ENCODE results near the gene AKIRIN1. TPM values are rescaled to one million over a fixed set of nuclear protein-coding genes. Genes with fewer than 3 reads are reported as not detected.

The AKIRIN1 gene
- total RNA-seq, 1 experiment from 2014 or later, result 60.0 TPM

- Histone ChIP-seq H3K27me3 (ENCODE audit: insufficient read depth, low read length) (no peaks in the 10 kb centered on the region), H4K20me1 (ENCODE audit: insufficient read depth) (no peaks in the 10 kb centered on the region), H3K4me3 (replicated peaks in 1 of 2; ENCODE audit: low read depth in 1 of 2, low read length in 2 of 2) (no peak overlapping the region), H3K9ac (ENCODE audit: low read length) (no peak overlapping the region), H3K9me2 (ENCODE audit: insufficient read depth) (no peaks in the 10 kb centered on the region), H3K4me2 (ENCODE audit: low read length) (no peak overlapping the region), H3K79me2 (ENCODE audit: insufficient read depth, low read length) (no peaks in the 10 kb centered on the region), H3K36me3 (ENCODE audit: control insufficient read depth in 1 of 2, insufficient read depth in 2 of 2, low read length in 2 of 2) (no peaks in the 10 kb centered on the region), H3K4me1 (ENCODE audit: control insufficient read depth in 1 of 2, insufficient read depth in 2 of 2, low read length in 2 of 2) (peaks cover 0 to 10% of the 10 kb centered on the region in 2 experiments; a peak in 2 of 4 replicates), H3K27ac (ENCODE audit: low read depth, low read length) (no peak overlapping the region), H3K9me3 (ENCODE audit: control insufficient read depth in 1 of 2, insufficient read depth in 1 of 2, low read depth in 1 of 2, low read length in 2 of 2) (no peaks in the 10 kb centered on the region), H2AFZ (ENCODE audit: low read depth, low read length, poor library complexity, severe bottlenecking) (no peak overlapping the region)
- intact Hi-C loops (cut with micrococcal nuclease), result no loop called here
- ATAC-seq (no peak), DNase-seq (ENCODE audit: low read depth, low spot score) (no peak)
- ChIA-PET CTCF (no interaction called here), POLR2A (no interaction called here), RAD21 (ENCODE audit: low non-redundant PET in 1 of 2, low total read pairs in 2 of 2, uncharacterized antibody in 2 of 2, unreplicated experiment in 2 of 2) (no interaction called here)
- no TSS peak for BruUV-seq (replicated peaks)
- TF ChIP-seq POLR2AphosphoS5 (IDR thresholded peaks at IDR 0.05; ENCODE audit: low read depth, low read length) (no peak), SRF (IDR thresholded peaks at IDR 0.05; ENCODE audit: low read depth) (no peak), EZH2 (IDR thresholded peaks at IDR 0.05) (no peak), POLR2A (IDR thresholded peaks at IDR 0.05; ENCODE audit: borderline replicate concordance, extremely low read depth, insufficient read depth, insufficient read length) (no peak), CTCF (IDR thresholded peaks at IDR 0.05 in 2 of 3, conservative IDR thresholded peaks at IDR 0.05 in 1 of 3; ENCODE audit: borderline replicate concordance in 1 of 3, insufficient read depth in 1 of 3, low read depth in 2 of 3, low read length in 2 of 3) (no peak)
These were observed 40.5 kb upstream of the AKIRIN1 start for GRCh38 chr1:38950553-38950952.

- no peak overlapping the region for H3K9ac ChIP-seq (ENCODE audit: low read length)
- H3K36me3 ChIP-seq (ENCODE audit: control insufficient read depth in 1 of 2, insufficient read depth in 2 of 2, low read length in 2 of 2), result no peaks in the 10 kb centered on the region
- 0 out of 2 replicates have a peak, but pooled peaks have one; percentile 44 for ATAC-seq
- peak overlapping the region; percentile 87 for H2AFZ ChIP-seq (ENCODE audit: low read depth, low read length, poor library complexity, severe bottlenecking)
- ChIA-PET POLR2A (no interaction called here), RAD21 (ENCODE audit: low non-redundant PET in 1 of 2, low total read pairs in 2 of 2, uncharacterized antibody in 2 of 2, unreplicated experiment in 2 of 2) (no interaction called here), CTCF (no interaction called here)
- H3K9me2 ChIP-seq (ENCODE audit: insufficient read depth), result no peaks in the 10 kb centered on the region
- H3K27me3 ChIP-seq (ENCODE audit: insufficient read depth, low read length), result no peaks in the 10 kb centered on the region
- H3K27ac ChIP-seq (ENCODE audit: low read depth, low read length), result no peak overlapping the region
- no peaks in the 10 kb centered on the region for H3K79me2 ChIP-seq (ENCODE audit: insufficient read depth, low read length)
- H3K4me2 ChIP-seq (ENCODE audit: low read length), result peak overlapping the region; percentile 47
- intact Hi-C loops (cut with micrococcal nuclease), result no loop called here
- H3K4me3 ChIP-seq (replicated peaks in 1 of 2; ENCODE audit: low read depth in 1 of 2, low read length in 2 of 2), result no peak overlapping the region
- BruUV-seq (replicated peaks), result no TSS peak
- H4K20me1 ChIP-seq (ENCODE audit: insufficient read depth), result no peaks in the 10 kb centered on the region
- peak; percentile 31; the same call in 1 of the 2 replicates for TF ChIP-seq JUND (IDR thresholded peaks at IDR 0.05)
- no peak for TF ChIP-seq CBX3 (IDR thresholded peaks at IDR 0.05; ENCODE audit: low read depth)
- no peaks in the 10 kb centered on the region for H3K9me3 ChIP-seq (ENCODE audit: control insufficient read depth in 1 of 2, insufficient read depth in 1 of 2, low read depth in 1 of 2, low read length in 2 of 2)
- H3K4me1 ChIP-seq (ENCODE audit: control insufficient read depth in 1 of 2, insufficient read depth in 2 of 2, low read length in 2 of 2), result peaks cover 7 to 18% of the 10 kb centered on the region in 2 experiments
- DNase-seq (ENCODE audit: low read depth, low spot score), result no peak
These were observed 37.6 kb upstream of the AKIRIN1 start for GRCh38 chr1:38953433-38953860.
